ENCODE results near the gene ATP6V1F.

The ATP6V1F gene

GRCh38 chr7:128849804-128850490 lies 12.7 kb upstream of the ATP6V1F start:
- no peak for DNase-seq

- no peak for DNase-seq
Measured at GRCh38 chr7:128852537-128853254, 10.0 kb upstream of the ATP6V1F start.

- DNase-seq: no peak
Measured at GRCh38 chr7:128853799-128854198, 8.9 kb upstream of the ATP6V1F start.

- DNase-seq: no peak
Measured at GRCh38 chr7:128854396-128854795, 8.3 kb upstream of the ATP6V1F start.

GRCh38 chr7:128855559-128855958 lies 7.1 kb upstream of the ATP6V1F start:
- DNase-seq: no peak

- DNase-seq: no peak
Measured at GRCh38 chr7:128856001-128856718, 6.5 kb upstream of the ATP6V1F start.

- DNase-seq: no peak
Measured at GRCh38 chr7:128858380-128859231, 4.0 kb upstream of the ATP6V1F start.

- DNase-seq: no peak
Measured at GRCh38 chr7:128859232-128860157, 3.2 kb upstream of the ATP6V1F start.

GRCh38 chr7:128860158-128861073 lies 2.2 kb upstream of the ATP6V1F start:
- DNase-seq: no peak

GRCh38 chr7:128861957-128862570 lies 592 bp upstream of the ATP6V1F start:
- no peak for DNase-seq

- peak; percentile 35 for DNase-seq
Measured at GRCh38 chr7:128863433-128863989, 855 bp downstream of the ATP6V1F start.

- no peak for DNase-seq
Measured at GRCh38 chr7:128865303-128865702, 2.6 kb downstream of the ATP6V1F start.

- no peak for DNase-seq
Measured at GRCh38 chr7:128865996-128866877, 3.6 kb downstream of the ATP6V1F start.

GRCh38 chr7:128867241-128867640 lies 4.6 kb downstream of the ATP6V1F start:
- no peak for DNase-seq

GRCh38 chr7:128867842-128868623 lies 5.4 kb downstream of the ATP6V1F start:
- DNase-seq: no peak

- no peak for DNase-seq
Measured at GRCh38 chr7:128868624-128869137, 6.0 kb downstream of the ATP6V1F start.

- DNase-seq: peak; percentile 12
Measured at GRCh38 chr7:128869138-128869943, 6.7 kb downstream of the ATP6V1F start.

Measured in CD4-positive, alpha-beta T cell treated with Interleukin-4 for 4 hours (primary cell).